CD8-positive, alpha-beta memory T cell (primary cell): ENCODE measurements around the gene CELF4. TPM values are rescaled to one million over a fixed set of nuclear protein-coding genes. Genes with fewer than 3 reads are reported as not detected.

ENCODE experiments used
- CTCF ChIA-PET: fragments of 350-600 bp; sonication (Branson Sonifier 250); formaldehyde crosslinking; loops from one replicate; lab custom pipeline; 2021; ENCODE audit warnings: antibody characterized with exemption; lab: Charles Lee
- POLR2A ChIA-PET: fragments of 350-600 bp; sonication (Branson Sonifier 250); formaldehyde crosslinking; loops from one replicate; lab custom pipeline; 2021; ENCODE audit warnings: antibody characterized with exemption; lab: Charles Lee
- DNase-seq, 5 donors: peaks; one replicate each; pipeline versions ENCODE4 v3.0.0 to v3.0.0-alpha.2; 2020 to 2022; ENCODE audit warnings: mixed read lengths in 1 of 5
- H3K27ac ChIP-seq: one replicate; pipeline ENCODE4 v1.7.0; 2013; ENCODE audit warnings: low read depth, mild to moderate bottlenecking, low read length, moderate library complexity
- H3K27me3 ChIP-seq: 2 replicates; pipeline ENCODE4 v1.7.0; 2013; ENCODE audit warnings: low read length, mild to moderate bottlenecking; ENCODE audit not compliant: insufficient read depth, poor library complexity, severe bottlenecking
- H3K36me3 ChIP-seq: 2 replicates; pipeline ENCODE4 v1.7.0; 2013; ENCODE audit warnings: mild to moderate bottlenecking, low read length, moderate library complexity; ENCODE audit not compliant: insufficient read depth
- H3K4me1 ChIP-seq: 2 replicates; pipeline ENCODE4 v1.7.0; 2013; ENCODE audit warnings: mild to moderate bottlenecking, low read length, moderate library complexity; ENCODE audit not compliant: insufficient read depth
- H3K4me3 ChIP-seq: 2 replicates; pipeline ENCODE4 v1.7.0; 2013; ENCODE audit warnings: mild to moderate bottlenecking, low read length
- H3K9me3 ChIP-seq: 2 replicates; pipeline ENCODE4 v1.7.0; 2013; ENCODE audit warnings: mild to moderate bottlenecking, low read length
- H3K27ac Mint-ChIP-seq, 8 donors: one replicate each; pipeline ENCODE4 v1.8.0; 2020 to 2021; ENCODE audit warnings: mixed read lengths in 8 of 8, mild to moderate bottlenecking in 6 of 8, inconsistent platforms in 3 of 8, moderate library complexity in 3 of 8
- H3K27me3 Mint-ChIP-seq, 2 donors: one replicate each; pipeline ENCODE4 v1.8.0; 2020 to 2021; ENCODE audit warnings: mixed read lengths in 2 of 2, mild to moderate bottlenecking in 1 of 2, moderate library complexity in 1 of 2
- H3K36me3 Mint-ChIP-seq, 3 donors: one replicate each; pipeline ENCODE4 v1.8.0; 2020 to 2021; ENCODE audit warnings: mixed read lengths in 3 of 3, inconsistent platforms in 1 of 3, mild to moderate bottlenecking in 1 of 3
- H3K4me1 Mint-ChIP-seq, 3 donors: one replicate each; pipeline ENCODE4 v1.8.0; 2020 to 2021; ENCODE audit warnings: mixed read lengths in 3 of 3, inconsistent platforms in 1 of 3, mild to moderate bottlenecking in 1 of 3
- H3K4me3 Mint-ChIP-seq, 7 donors: one replicate each; pipeline ENCODE4 v1.8.0; 2020 to 2021; ENCODE audit warnings: mixed read lengths in 7 of 7, mild to moderate bottlenecking in 6 of 7, moderate library complexity in 4 of 7, inconsistent platforms in 2 of 7
- H3K9me3 Mint-ChIP-seq, 5 donors: one replicate each; pipeline ENCODE4 v1.8.0; 2020 to 2022; ENCODE audit warnings: mixed read lengths in 5 of 5, mild to moderate bottlenecking in 3 of 5, moderate library complexity in 2 of 5, inconsistent platforms in 1 of 5
- polyA plus RNA-seq: library from polyadenylated mRNA; unstranded; fragments of 300-500 nt; fragmentation: Illumina TruSeq; gene quantifications from one replicate; pipeline ENCODE4 v1.2.3, GENCODE V29; 2021
- total RNA-seq, 2 experiments: library from RNA; stranded (reverse); gene quantifications; one replicate each; pipeline ENCODE4 v1.2.3, GENCODE V29; 2021

Gene CELF4
- total and polyA plus RNA-seq, 3 experiments from 2014 or later, result not detected

DNA sequence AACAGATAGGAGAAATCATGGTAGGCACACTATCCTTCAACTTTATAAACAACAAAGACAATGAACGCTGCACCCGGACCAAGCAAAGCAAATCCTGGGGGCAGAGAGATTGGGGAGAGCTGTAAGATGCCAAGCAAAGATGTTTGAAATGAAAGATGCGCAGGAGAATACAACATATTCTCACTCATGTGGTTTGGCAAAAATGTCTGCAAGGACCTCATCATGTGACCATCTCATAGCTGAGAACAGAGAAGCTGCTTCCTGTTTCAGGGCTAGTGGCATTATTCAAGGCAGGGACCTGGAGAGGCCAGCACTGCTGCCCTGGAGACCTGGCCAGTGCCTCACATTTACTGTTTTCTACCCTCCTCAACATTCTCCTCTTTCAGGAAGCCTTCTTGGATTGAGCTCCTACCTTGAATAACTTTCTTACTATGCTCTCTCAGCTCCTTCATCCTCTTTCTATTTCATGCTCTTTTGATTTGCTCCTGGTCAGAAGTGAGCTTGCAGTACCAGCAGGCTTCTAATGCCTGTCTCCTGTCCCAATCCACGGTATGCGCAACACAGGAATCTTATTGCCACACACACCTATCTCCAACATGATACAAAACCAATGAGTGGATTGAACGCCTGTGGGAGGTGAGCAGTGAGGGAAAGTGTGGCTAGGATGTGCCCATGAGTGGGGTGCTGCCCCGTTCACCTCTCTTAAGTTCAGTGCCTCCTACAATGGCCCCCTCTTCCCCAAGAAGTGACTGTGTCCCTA lies 133.0 kb downstream of the CELF4 start:
- H3K27me3 ChIP-seq, result no peaks in the 10 kb centered on the region
- H3K27ac Mint-ChIP-seq, result peak overlapping the region in 1 of 8 donors; percentile 77
- H3K9me3 Mint-ChIP-seq, result no peaks in the 10 kb centered on the region
- H3K36me3 Mint-ChIP-seq, result no peaks in the 10 kb centered on the region
- H3K4me3 ChIP-seq, result no peak overlapping the region
- H3K36me3 ChIP-seq, result no peaks in the 10 kb centered on the region
- no peaks in the 10 kb centered on the region for H3K9me3 ChIP-seq
- no peak overlapping the region for H3K4me3 Mint-ChIP-seq
- no peaks in the 10 kb centered on the region for H3K4me1 Mint-ChIP-seq
- H3K27ac ChIP-seq, result no peak overlapping the region
- H3K27me3 Mint-ChIP-seq, result peaks cover 6 to 13% of the 10 kb centered on the region in 2 donors
- POLR2A ChIA-PET, result no interaction called here
- CTCF ChIA-PET, result no interaction called here
- no peaks in the 10 kb centered on the region for H3K4me1 ChIP-seq
- no peak for DNase-seq

DNA sequence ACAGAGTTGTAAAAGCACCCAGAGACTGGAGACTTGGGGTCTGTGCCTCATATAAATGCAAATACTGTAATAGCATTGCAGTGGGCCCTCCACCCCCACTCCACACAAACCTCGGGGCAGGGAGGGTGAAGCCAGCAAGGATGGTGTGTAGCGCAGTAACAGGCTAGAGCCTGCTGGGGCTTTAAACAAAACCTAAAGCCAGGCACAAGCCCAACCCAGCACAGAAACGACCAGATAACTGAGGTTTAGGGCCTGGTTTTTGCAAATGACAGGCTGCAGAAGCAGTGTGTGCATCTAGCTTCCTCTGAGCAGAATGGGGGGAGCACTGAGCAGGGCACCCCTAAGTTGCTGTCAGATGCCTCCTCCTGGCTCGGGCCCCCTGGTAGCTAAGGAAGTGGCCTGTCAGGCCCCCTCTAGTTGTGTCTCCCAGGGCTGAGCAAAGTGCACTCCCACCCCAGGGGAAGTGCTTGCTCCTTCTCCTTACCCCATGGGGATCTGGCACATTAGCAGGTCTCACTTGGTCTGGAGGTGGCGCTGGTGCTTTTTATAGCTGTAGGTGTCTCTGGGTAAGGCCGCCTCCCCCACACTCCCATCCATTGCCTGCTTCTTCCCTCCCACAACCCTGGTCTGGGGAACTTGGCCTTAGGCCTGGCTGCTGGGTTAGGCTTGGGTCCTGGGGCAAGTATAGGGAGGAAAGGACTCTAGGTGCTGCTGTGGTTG lies 135.1 kb downstream of the CELF4 start:
- H3K27ac Mint-ChIP-seq, result no peak overlapping the region
- peaks cover 1 to 2% of the 10 kb centered on the region in 2 donors for H3K27me3 Mint-ChIP-seq
- H3K9me3 Mint-ChIP-seq, result no peaks in the 10 kb centered on the region
- Histone ChIP-seq H3K27me3 (no peaks in the 10 kb centered on the region), H3K9me3 (no peaks in the 10 kb centered on the region), H3K4me3 (no peak overlapping the region), H3K4me1 (no peaks in the 10 kb centered on the region), H3K36me3 (no peaks in the 10 kb centered on the region), H3K27ac (no peak overlapping the region)
- DNase-seq, result no peak
- no peak overlapping the region for H3K4me3 Mint-ChIP-seq
- H3K4me1 Mint-ChIP-seq, result no peaks in the 10 kb centered on the region
- ChIA-PET POLR2A (no interaction called here), CTCF (no interaction called here)
- H3K36me3 Mint-ChIP-seq, result no peaks in the 10 kb centered on the region

DNA sequence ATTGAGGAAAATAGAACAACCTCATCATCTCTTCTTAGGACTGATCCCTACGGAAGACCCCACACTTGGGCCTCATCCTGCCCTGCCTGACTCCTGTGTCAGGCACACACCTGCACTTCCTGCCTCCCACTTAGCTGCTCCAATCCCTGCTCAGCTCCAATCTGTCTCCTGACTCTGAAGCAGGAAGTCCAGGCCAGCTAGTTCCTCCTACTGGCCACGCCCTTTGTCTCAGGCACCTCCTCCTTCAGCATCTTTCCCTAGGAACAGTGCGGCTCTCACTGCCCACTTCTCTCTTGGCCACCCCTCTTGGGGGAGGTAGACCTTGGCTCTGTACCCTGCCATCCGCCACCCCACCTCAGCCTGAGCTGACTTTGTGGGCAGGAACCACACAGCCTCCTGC lies 135.8 kb downstream of the CELF4 start:
- no peaks in the 10 kb centered on the region for H3K27me3 ChIP-seq
- Mint-ChIP-seq H3K9me3 (no peaks in the 10 kb centered on the region), H3K27ac (no peak overlapping the region), H3K27me3 (peaks cover 1 to 2% of the 10 kb centered on the region in 2 donors), H3K36me3 (no peaks in the 10 kb centered on the region), H3K4me3 (no peak overlapping the region), H3K4me1 (no peaks in the 10 kb centered on the region)
- DNase-seq, result no peak
- H3K4me1 ChIP-seq, result no peaks in the 10 kb centered on the region
- CTCF ChIA-PET, result no interaction called here
- H3K27ac ChIP-seq, result no peak overlapping the region
- H3K36me3 ChIP-seq, result no peaks in the 10 kb centered on the region
- no peaks in the 10 kb centered on the region for H3K9me3 ChIP-seq
- no peak overlapping the region for H3K4me3 ChIP-seq
- POLR2A ChIA-PET, result no interaction called here

DNA sequence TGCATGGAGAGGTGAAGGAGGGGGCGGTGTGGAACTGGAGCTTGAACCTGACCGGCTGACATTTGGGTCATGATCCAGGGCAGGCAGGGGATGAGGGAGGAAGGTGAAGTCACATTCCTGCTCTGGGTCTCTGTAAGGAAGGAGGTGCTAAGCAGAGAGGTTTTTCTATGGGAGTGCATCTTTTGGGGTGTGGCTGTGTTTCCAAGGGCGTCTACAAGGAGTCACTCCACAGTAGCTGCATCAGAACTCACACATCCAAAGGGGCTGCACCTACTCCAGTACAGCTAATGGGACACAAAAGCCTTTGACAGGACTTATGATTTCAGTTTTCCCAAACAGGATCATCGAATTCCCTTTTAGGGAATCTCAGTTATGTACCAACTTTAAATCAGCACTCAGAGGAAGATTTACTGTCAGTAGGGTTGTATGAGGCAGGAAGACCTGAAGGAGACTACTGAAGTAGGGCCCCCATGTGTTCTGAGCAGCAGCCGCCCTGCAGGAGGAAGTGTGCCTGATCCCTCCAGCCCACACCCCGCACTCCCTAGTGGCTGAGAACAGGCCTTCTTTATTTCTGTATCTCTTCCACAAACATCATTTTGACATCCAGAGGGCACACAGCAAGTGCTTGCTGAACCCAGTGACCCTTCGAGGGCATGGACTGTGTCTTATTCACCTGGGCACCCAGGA lies 137.2 kb downstream of the CELF4 start:
- no peak for DNase-seq
- H3K9me3 Mint-ChIP-seq, result no peaks in the 10 kb centered on the region
- H3K36me3 Mint-ChIP-seq, result no peaks in the 10 kb centered on the region
- Histone ChIP-seq H3K4me1 (no peaks in the 10 kb centered on the region), H3K27me3 (no peaks in the 10 kb centered on the region), H3K9me3 (no peaks in the 10 kb centered on the region), H3K4me3 (no peak overlapping the region), H3K36me3 (no peaks in the 10 kb centered on the region), H3K27ac (no peak overlapping the region)
- H3K4me1 Mint-ChIP-seq, result no peaks in the 10 kb centered on the region
- no peak overlapping the region for H3K4me3 Mint-ChIP-seq
- peaks cover 1 to 4% of the 10 kb centered on the region in 2 donors for H3K27me3 Mint-ChIP-seq
- H3K27ac Mint-ChIP-seq, result no peak overlapping the region
- CTCF ChIA-PET, result no interaction called here
- POLR2A ChIA-PET, result no interaction called here

DNA sequence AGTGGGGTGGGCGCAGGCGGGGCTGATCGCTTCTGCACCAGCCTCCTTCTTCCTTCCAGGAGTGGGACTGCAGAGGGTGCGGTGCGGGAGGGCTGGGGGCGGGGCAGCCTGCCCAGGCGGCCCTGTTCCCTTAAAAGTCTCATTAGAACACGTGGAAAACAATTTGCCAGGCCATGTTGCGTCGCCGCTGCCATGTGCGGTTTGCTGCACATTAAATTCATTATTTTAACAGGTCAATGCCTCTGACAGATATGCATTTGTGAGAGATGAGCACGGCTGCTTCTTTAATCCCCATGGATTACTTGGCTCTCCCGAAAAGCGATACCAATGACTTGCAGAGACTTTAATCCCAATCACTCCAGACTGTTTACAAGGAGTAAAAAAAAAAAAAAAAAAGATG lies 139.0 kb downstream of the CELF4 start:
- peaks cover 1 to 4% of the 10 kb centered on the region in 2 donors for H3K27me3 Mint-ChIP-seq
- Histone ChIP-seq H3K9me3 (no peaks in the 10 kb centered on the region), H3K4me3 (no peak overlapping the region), H3K27ac (no peak overlapping the region), H3K27me3 (no peaks in the 10 kb centered on the region), H3K36me3 (no peaks in the 10 kb centered on the region), H3K4me1 (no peaks in the 10 kb centered on the region)
- no peak overlapping the region for H3K27ac Mint-ChIP-seq
- POLR2A ChIA-PET, result no interaction called here
- no peaks in the 10 kb centered on the region for H3K36me3 Mint-ChIP-seq
- H3K4me3 Mint-ChIP-seq, result no peak overlapping the region
- no peak for DNase-seq
- CTCF ChIA-PET, result no interaction called here
- H3K4me1 Mint-ChIP-seq, result no peaks in the 10 kb centered on the region
- H3K9me3 Mint-ChIP-seq, result peaks cover 0 to 2% (median 0%) of the 10 kb centered on the region in 5 donors

DNA sequence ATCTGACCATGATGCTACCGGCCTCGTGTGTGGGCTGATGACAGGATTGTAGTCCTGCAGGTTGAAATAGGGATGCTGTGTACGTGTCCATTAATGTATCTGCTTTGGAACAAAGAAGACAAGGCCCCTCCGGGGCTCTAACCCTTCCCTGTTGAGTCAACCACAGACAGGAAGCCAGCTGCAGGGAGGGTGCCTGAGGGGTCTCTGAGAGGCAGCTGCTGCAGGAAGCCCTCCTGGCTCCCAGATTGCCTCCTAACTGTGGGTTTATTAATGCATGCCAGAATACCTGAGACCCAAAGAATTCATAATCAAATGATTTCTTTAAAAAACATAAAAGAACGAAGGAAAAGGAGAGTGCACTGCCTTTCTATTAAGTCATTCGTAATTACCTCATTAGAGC lies 140.4 kb downstream of the CELF4 start:
- Histone ChIP-seq H3K4me3 (no peak overlapping the region), H3K36me3 (no peaks in the 10 kb centered on the region), H3K9me3 (no peaks in the 10 kb centered on the region), H3K27me3 (no peaks in the 10 kb centered on the region), H3K4me1 (no peaks in the 10 kb centered on the region), H3K27ac (no peak overlapping the region)
- Mint-ChIP-seq H3K4me1 (no peaks in the 10 kb centered on the region), H3K4me3 (no peak overlapping the region), H3K27me3 (peaks cover 1 to 7% of the 10 kb centered on the region in 2 donors), H3K27ac (no peak overlapping the region), H3K36me3 (no peaks in the 10 kb centered on the region), H3K9me3 (peaks cover 0 to 2% (median 0%) of the 10 kb centered on the region in 5 donors)
- POLR2A ChIA-PET, result no interaction called here
- DNase-seq, result no peak
- CTCF ChIA-PET, result no interaction called here

DNA sequence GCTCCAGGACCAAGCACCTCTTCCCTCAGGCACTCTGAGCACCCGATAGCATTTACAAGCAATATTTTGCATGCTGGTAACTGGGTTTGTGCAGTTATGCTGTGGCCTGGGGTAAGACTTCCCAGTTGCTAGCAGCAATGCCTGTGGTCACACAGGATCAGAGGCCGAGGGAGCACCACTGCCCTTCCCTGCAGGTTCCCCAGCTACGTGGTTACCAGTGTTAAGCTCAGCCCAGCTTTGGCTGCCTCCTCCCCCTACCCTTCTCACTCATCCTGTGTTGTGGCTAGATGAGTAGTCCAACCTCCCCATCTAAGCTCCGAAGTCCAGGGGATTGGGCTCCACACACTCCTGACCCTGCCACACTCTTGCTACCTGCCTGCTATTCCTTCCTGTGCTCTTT lies 141.1 kb downstream of the CELF4 start:
- Mint-ChIP-seq H3K27me3 (peaks cover 1 to 7% of the 10 kb centered on the region in 2 donors), H3K4me3 (no peak overlapping the region), H3K9me3 (peaks cover 0 to 2% (median 0%) of the 10 kb centered on the region in 5 donors), H3K27ac (no peak overlapping the region), H3K36me3 (no peaks in the 10 kb centered on the region), H3K4me1 (no peaks in the 10 kb centered on the region)
- H3K4me3 ChIP-seq, result no peak overlapping the region
- ChIA-PET CTCF (no interaction called here), POLR2A (no interaction called here)
- DNase-seq, result no peak
- no peaks in the 10 kb centered on the region for H3K27me3 ChIP-seq
- no peak overlapping the region for H3K27ac ChIP-seq
- H3K36me3 ChIP-seq, result no peaks in the 10 kb centered on the region
- H3K9me3 ChIP-seq, result no peaks in the 10 kb centered on the region
- no peaks in the 10 kb centered on the region for H3K4me1 ChIP-seq

DNA sequence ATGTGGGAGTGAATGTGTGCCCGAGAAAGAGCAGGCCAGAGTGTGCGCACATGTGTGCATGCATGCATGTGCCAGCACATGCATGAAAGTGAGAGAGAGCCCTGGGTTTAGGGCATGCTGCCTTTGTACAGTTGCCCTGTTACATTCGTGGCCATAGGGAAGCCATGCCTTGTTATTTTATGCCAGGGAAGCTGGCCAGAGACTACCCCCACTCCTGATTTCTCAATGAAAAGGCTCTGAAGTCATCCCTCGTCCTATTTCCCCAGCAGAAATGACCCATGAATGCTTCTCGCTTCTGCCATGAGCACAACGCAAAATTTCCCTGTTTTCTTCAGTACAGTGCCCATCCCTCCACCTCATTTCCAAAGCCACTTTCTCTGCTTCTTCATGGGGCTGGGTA lies 143.0 kb downstream of the CELF4 start:
- POLR2A ChIA-PET, result no interaction called here
- Histone ChIP-seq H3K27ac (no peak overlapping the region), H3K4me1 (no peaks in the 10 kb centered on the region), H3K36me3 (no peaks in the 10 kb centered on the region), H3K4me3 (no peak overlapping the region), H3K9me3 (no peaks in the 10 kb centered on the region), H3K27me3 (no peaks in the 10 kb centered on the region)
- Mint-ChIP-seq H3K9me3 (peaks cover 0 to 2% (median 0%) of the 10 kb centered on the region in 5 donors), H3K4me3 (no peak overlapping the region), H3K36me3 (no peaks in the 10 kb centered on the region), H3K27me3 (peaks cover 4 to 7% of the 10 kb centered on the region in 2 donors), H3K27ac (peak overlapping the region in 1 of 8 donors; percentile 38), H3K4me1 (no peaks in the 10 kb centered on the region)
- CTCF ChIA-PET, result no interaction called here
- DNase-seq, result no peak
